ENCODE results near the gene NDUFS6. TPM values are rescaled to one million over a fixed set of nuclear protein-coding genes. Genes with fewer than 3 reads are reported as not detected.

Gene NDUFS6
- total RNA-seq, 1 donor from 2014 or later, result 181 TPM

- TF ChIP-seq CTCF (conservative IDR thresholded peaks at IDR 0.05; ENCODE audit: low read depth, low read length), result no peak
- DNase-seq (ENCODE audit: low read depth), result no peak
- no peak overlapping the region for H3K4me3 ChIP-seq (ENCODE audit: low read depth, low read length)
Measured at GRCh38 chr5:1765880-1766235, 35.3 kb upstream of the NDUFS6 start.

- no peak for TF ChIP-seq CTCF (conservative IDR thresholded peaks at IDR 0.05; ENCODE audit: low read depth, low read length)
- no peak for DNase-seq (ENCODE audit: low read depth)
Measured at GRCh38 chr5:1767524-1768282, 33.5 kb upstream of the NDUFS6 start.

GRCh38 chr5:1768283-1769000 lies 32.8 kb upstream of the NDUFS6 start:
- no peak overlapping the region for H3K4me3 ChIP-seq (ENCODE audit: low read depth, low read length)
- no peak for TF ChIP-seq CTCF (conservative IDR thresholded peaks at IDR 0.05; ENCODE audit: low read depth, low read length)
- no peak for DNase-seq (ENCODE audit: low read depth)

More at GRCh38 chr5:1767524-1768282, 33.5 kb upstream of the NDUFS6 start:
- no peak overlapping the region for H3K4me3 ChIP-seq (ENCODE audit: low read depth, low read length)

- TF ChIP-seq CTCF (conservative IDR thresholded peaks at IDR 0.05; ENCODE audit: low read depth, low read length), result no peak
- H3K4me3 ChIP-seq (ENCODE audit: low read depth, low read length), result no peak overlapping the region
- no peak for DNase-seq (ENCODE audit: low read depth)
Measured at GRCh38 chr5:1769017-1769640, 32.1 kb upstream of the NDUFS6 start.

- no peak overlapping the region for H3K4me3 ChIP-seq (ENCODE audit: low read depth, low read length)
- TF ChIP-seq CTCF (conservative IDR thresholded peaks at IDR 0.05; ENCODE audit: low read depth, low read length), result no peak
- DNase-seq (ENCODE audit: low read depth), result no peak
Measured at GRCh38 chr5:1769752-1770442, 31.3 kb upstream of the NDUFS6 start.

- no peak overlapping the region for H3K4me3 ChIP-seq (ENCODE audit: low read depth, low read length)
- no peak for TF ChIP-seq CTCF (conservative IDR thresholded peaks at IDR 0.05; ENCODE audit: low read depth, low read length)
- no peak for DNase-seq (ENCODE audit: low read depth)
Measured at GRCh38 chr5:1770443-1770802, 30.8 kb upstream of the NDUFS6 start.

All from epithelial cell of proximal tubule (primary cell).